ENCODE data around the gene SCP2D1. TPM values are rescaled to one million over a fixed set of nuclear protein-coding genes. Genes with fewer than 3 reads are reported as not detected.

SCP2D1 gene
- total RNA-seq, 1 experiment from 2014 or later: not detected

DNA sequence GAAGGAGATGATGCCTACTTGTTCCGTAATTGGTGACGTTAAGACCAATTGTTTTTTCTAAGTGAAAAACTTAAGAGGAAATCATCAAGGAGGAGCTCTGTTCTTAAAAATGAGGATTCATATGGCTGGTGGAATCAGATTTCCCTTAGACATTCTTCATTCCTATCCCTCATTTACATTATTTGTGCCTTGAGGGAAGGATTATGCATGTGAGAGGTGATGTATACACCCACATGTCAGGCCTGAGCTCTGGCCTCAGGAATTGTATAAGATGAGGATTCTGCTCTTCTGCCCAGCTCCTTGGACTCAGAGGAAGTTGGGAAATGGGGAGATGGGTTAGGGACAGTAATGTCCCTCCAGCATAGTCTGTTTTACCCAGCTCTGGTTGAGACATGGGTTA is 42.3 kb downstream of the SCP2D1 start:
- in situ Hi-C loops (cut with HindIII; ENCODE audit: low sequenced_read_pairs): no loop called here
- DNase-seq (ENCODE audit: low spot score): no peak

DNA sequence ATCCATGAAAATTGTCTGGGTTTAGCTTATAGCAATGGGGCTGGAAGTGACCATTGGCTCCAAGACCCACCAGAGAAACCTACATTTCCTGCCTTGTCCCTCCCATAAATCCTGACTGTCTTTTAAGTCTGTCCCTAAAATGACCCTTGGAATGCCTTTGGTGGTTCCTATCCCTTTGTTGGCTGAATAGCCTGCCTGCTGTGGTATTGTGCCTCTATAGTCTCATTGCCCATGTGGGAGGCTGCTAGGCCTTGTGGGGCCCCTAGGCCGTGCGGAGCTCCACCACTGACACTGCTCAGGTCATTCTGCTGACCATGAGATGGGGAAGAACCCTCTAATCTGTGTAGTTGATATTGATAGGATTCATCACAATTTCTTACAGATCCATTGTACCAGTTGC is 43.3 kb downstream of the SCP2D1 start:
- in situ Hi-C loops (cut with HindIII; ENCODE audit: low sequenced_read_pairs): no loop called here
- no peak for DNase-seq (ENCODE audit: low spot score)

DNA sequence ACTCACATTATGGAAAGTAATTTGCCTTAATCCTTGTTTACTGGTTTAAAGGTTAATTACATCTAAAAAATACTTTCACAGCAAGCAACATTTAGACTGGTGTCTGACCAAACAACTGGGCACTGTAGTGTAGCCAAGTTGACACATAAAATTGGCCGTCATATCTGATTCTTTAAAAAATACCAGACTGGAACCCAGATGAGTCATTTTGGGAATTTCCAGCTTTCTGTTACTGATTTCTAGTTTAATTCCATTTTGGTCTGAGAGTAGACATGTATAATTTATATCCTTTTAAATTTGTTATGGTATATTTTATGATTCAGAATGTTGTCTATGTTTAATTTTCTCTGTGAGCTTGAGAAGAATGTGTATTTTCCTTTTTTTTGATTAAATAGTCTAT is 44.1 kb downstream of the SCP2D1 start:
- DNase-seq (ENCODE audit: low spot score): no peak
- in situ Hi-C loops (cut with HindIII; ENCODE audit: low sequenced_read_pairs): no loop called here

DNA sequence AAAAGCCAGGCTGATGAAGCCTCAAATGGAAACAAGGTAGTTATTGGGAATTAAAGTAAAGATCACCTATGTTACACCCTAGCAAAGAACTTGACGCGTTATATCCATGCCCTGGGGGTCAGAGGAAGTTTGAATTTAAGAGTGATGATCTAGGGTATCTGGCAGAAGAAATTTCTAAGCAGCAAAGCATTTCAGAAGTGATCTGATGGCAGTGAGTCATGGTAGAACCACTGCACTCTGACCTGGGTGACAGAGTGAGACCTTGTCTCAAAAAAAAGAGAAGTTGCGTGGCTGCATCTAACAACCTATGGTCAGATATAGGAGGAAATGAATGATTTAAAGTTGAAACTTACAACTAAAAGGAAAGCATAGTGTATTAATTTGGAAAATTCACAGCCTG is 45.2 kb downstream of the SCP2D1 start:
- in situ Hi-C loops (cut with HindIII; ENCODE audit: low sequenced_read_pairs): no loop called here
- DNase-seq (ENCODE audit: low spot score): no peak

Other genes starting within 250 kb of the SCP2D1 start
- 75.7 and 164 TPM in 2 replicates for gene SMIM26, start 246.4 kb upstream of the SCP2D1 start, total RNA-seq (2014; rRNA removed; shearing (Covaris generic))
- gene DTD1, start 225.7 kb upstream of the SCP2D1 start, total RNA-seq (2014; rRNA removed; shearing (Covaris generic)): 110 and 135 TPM in 2 replicates